Testis (tissue), 3 donors: ENCODE results near the gene ZNF425. TPM values are rescaled to one million over a fixed set of nuclear protein-coding genes. Genes with fewer than 3 reads are reported as not detected.

ENCODE experiments used
- DNase-seq: peaks from one replicate; pipeline ENCODE4 v3.0.0-alpha.2; 2019
- H3K27ac ChIP-seq, 2 donors: fragments of 200-600 bp; sonication (generic); one replicate each; pipeline ENCODE4 v1.5.1; 2019
- H3K27me3 ChIP-seq: fragments of 200-600 bp; sonication (generic); one replicate; pipeline ENCODE4 v1.5.1; 2019
- H3K36me3 ChIP-seq: fragments of 200-600 bp; sonication (generic); one replicate; pipeline ENCODE4 v1.5.1; 2017; ENCODE audit warnings: low read depth; ENCODE audit errors: missing control alignments
- H3K4me1 ChIP-seq: fragments of 200-600 bp; sonication (generic); one replicate; pipeline ENCODE4 v1.5.1; 2019
- H3K4me3 ChIP-seq, 2 donors: fragments of 200-600 bp; sonication (generic); one replicate each; pipeline ENCODE4 v1.5.1; 2017 to 2019
- H3K9me3 ChIP-seq: fragments of 200-600 bp; sonication (generic); one replicate; pipeline ENCODE4 v1.5.1; 2017
- CTCF ChIP-seq, 3 experiments: fragments of 450-650 bp in 2 of 3; fragments of 200-600 bp in 1 of 3; sonication (generic) in 1 of 3; IDR thresholded peaks; one replicate each; pipeline ENCODE4 v1.5.1; 2016 to 2019; ENCODE audit warnings: antibody characterized with exemption in 3 of 3, mild to moderate bottlenecking in 2 of 3, moderate library complexity in 1 of 3
- POLR2A ChIP-seq: fragments of 450-650 bp; IDR thresholded peaks from one replicate; pipeline ENCODE4 v1.6.1; 2017; ENCODE audit warnings: antibody characterized with exemption, mild to moderate bottlenecking, moderate library complexity
- WGBS, 2 donors: methylation state at CpG; one replicate each; pipeline ENCODE4 v1.1.5; 2018; 5-methylcytosine and 5-hydroxymethylcytosine counted together
- intact Hi-C: fragments of 100-400 bp; cut with DNase I; formaldehyde crosslinking; loops from one replicate; pipeline ENCODE4 v1.15.1; 2023; ENCODE audit warnings: low total_unique reads
- polyA plus RNA-seq: library from polyadenylated mRNA; stranded (reverse); fragments of 350-450 nt; fragmentation: Illumina TruSeq; extraction: RNeasy Lipid Tissue Mini Kit (QIAGEN cat#74804); gene quantifications from one replicate; pipeline ENCODE4 v1.2.3, GENCODE V29; 2014; ENCODE audit warnings: low read depth, low replicate concordance; ENCODE audit not compliant: insufficient read depth
- total RNA-seq, 2 donors: library from RNA; depleted of rRNA; stranded (reverse); fragments of >200 nt; gene quantifications; one replicate each; pipeline ENCODE4 v1.2.3, GENCODE V29; 2016

The ZNF425 gene
- total and polyA plus RNA-seq, 3 donors from 2014 or later = 3.0 to 4.3 (median 3.4) TPM

GRCh38 chr7:149166630-149167352 is 40.7 kb upstream of the ZNF425 start:
- Histone ChIP-seq H3K9me3 (no peaks in the 10 kb centered on the region), H3K4me1 (no peaks in the 10 kb centered on the region), H3K27ac (no peak overlapping the region), H3K27me3 (no peaks in the 10 kb centered on the region), H3K4me3 (no peak overlapping the region), H3K36me3 (no peaks in the 10 kb centered on the region)
- TF ChIP-seq CTCF (IDR thresholded peaks at IDR 0.05) (no peak), POLR2A (no peak)
- no peak for DNase-seq
- intact Hi-C loops = no loop called here

GRCh38 chr7:149166142-149166541 is 40.0 kb upstream of the ZNF425 start:
- no peak for TF ChIP-seq CTCF (IDR thresholded peaks at IDR 0.05)
- TF ChIP-seq POLR2A = no peak
- 89 to 91% methylated on average over 1 of the region's 1 CpG for WGBS, 2 donors
- H3K27me3 ChIP-seq = no peaks in the 10 kb centered on the region
- no peaks in the 10 kb centered on the region for H3K4me1 ChIP-seq
- no peak for DNase-seq
- H3K4me3 ChIP-seq = no peak overlapping the region
- no peaks in the 10 kb centered on the region for H3K9me3 ChIP-seq
- H3K36me3 ChIP-seq = no peaks in the 10 kb centered on the region
- H3K27ac ChIP-seq = no peak overlapping the region
- intact Hi-C loops = no loop called here

- Histone ChIP-seq H3K9me3 (no peaks in the 10 kb centered on the region), H3K4me1 (no peaks in the 10 kb centered on the region), H3K27ac (no peak overlapping the region), H3K27me3 (no peaks in the 10 kb centered on the region), H3K36me3 (no peaks in the 10 kb centered on the region), H3K4me3 (no peak overlapping the region)
- no peak for DNase-seq
- 87 to 91% methylated on average over 5 of the region's 5 CpGs for WGBS, 2 donors
- intact Hi-C loops = no loop called here
- TF ChIP-seq CTCF (IDR thresholded peaks at IDR 0.05) = no peak
- no peak for TF ChIP-seq POLR2A
Observed at GRCh38 chr7:149161241-149161848, 35.2 kb upstream of the ZNF425 start.

DNA sequence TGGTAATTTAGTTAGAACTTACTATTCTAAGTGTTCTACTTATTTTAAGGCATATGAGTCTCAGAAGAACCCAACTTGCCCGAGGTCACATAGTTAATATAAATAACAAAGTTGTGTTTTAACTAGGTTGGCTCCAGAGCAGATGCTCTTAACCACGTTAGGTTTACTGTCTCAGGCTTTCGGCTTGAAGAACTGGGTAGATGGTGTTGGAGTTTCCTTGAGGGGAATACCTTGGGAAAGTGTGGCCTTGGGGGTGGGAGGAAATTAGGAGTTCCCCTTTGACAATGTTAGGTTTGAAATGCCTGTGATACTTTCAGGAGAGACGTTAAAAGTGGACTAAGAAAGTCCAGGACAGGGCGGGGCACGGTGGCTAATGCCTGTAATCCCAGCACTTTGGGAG is 30.8 kb upstream of the ZNF425 start:
- H3K4me3 ChIP-seq = peak overlapping the region in 1 of 2 donors; percentile 34
- TF ChIP-seq CTCF (IDR thresholded peaks at IDR 0.05) (no peak), POLR2A (no peak)
- no peaks in the 10 kb centered on the region for H3K36me3 ChIP-seq
- H3K27ac ChIP-seq = no peak overlapping the region
- H3K4me1 ChIP-seq = no peaks in the 10 kb centered on the region
- no peaks in the 10 kb centered on the region for H3K27me3 ChIP-seq
- 67 to 75% methylated on average over 6 of the region's 6 CpGs for WGBS, 2 donors
- no peak for DNase-seq
- intact Hi-C loops = no loop called here
- no peaks in the 10 kb centered on the region for H3K9me3 ChIP-seq

DNA sequence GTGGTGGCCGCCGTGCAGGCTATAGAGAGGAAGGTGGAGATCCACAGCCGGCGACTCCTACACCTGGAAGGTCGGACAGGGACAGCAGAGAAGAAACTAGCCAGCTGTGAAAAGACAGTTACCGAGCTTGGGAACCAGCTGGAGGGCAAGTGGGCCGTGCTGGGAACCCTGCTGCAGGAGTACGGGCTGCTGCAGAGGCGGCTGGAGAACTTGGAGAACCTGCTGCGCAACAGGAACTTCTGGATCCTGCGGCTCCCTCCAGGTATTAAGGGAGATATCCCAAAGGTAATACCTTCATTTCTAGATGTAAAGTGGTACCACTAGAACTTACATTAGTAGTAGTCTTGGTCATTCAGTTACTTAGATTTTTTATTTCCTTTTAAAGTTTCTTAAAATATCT is 27.9 kb upstream of the ZNF425 start:
- WGBS, 2 donors = 71 to 74% methylated on average over 11 of the region's 11 CpGs
- Histone ChIP-seq H3K27ac (no peak overlapping the region), H3K4me3 (no peak overlapping the region), H3K9me3 (no peaks in the 10 kb centered on the region), H3K27me3 (no peaks in the 10 kb centered on the region), H3K36me3 (no peaks in the 10 kb centered on the region), H3K4me1 (no peaks in the 10 kb centered on the region)
- TF ChIP-seq POLR2A = no peak
- TF ChIP-seq CTCF (IDR thresholded peaks at IDR 0.05) = no peak
- intact Hi-C loops = no loop called here
- DNase-seq = no peak
